GM12875 (cell line): Measurements from ENCODE around the gene DMGDH.

ENCODE experiments used
- H3K4me3 ChIP-seq: one replicate; pipeline ENCODE4 v1.5.1; 2011; ENCODE audit warnings: low read depth, low read length, control low read depth
- CTCF ChIP-seq: IDR thresholded peaks from 2 replicates; pipeline ENCODE4 v1.5.1; 2011; ENCODE audit warnings: low read depth, mild to moderate bottlenecking, control low read depth, inconsistent platforms, low read length, moderate library complexity, borderline replicate concordance; ENCODE audit not compliant: insufficient read depth

The DMGDH gene

DNA sequence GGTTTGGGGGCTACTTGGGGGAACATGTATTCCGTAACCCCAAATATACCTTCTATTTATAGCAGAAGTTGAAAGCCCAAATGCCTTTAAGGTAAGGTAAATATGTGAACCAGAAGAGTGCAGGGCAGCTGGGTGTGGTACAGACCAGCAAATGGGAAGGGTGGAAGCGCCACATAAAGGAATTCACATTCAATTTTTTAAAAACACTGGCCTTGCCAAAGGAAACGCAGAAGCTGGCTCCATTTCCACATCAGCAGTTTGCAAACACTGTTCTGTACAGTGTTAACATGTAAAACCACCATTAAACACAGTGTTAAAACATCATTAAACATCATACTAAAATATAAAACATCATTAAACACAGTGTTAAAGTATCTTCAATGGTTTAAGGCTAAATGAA, 38.6 kb upstream of the DMGDH start:
- no peak for TF ChIP-seq CTCF
- no peak overlapping the region for H3K4me3 ChIP-seq

- H3K4me3 ChIP-seq, result no peak overlapping the region
- TF ChIP-seq CTCF, result no peak
Measured at GRCh38 chr5:79107020-79107796, 37.7 kb upstream of the DMGDH start.

- no peak overlapping the region for H3K4me3 ChIP-seq
- TF ChIP-seq CTCF, result no peak
Measured at GRCh38 chr5:79105868-79106267, 36.4 kb upstream of the DMGDH start.

- no peak for TF ChIP-seq CTCF
- H3K4me3 ChIP-seq, result no peak overlapping the region
Measured at GRCh38 chr5:79093762-79094161, 24.3 kb upstream of the DMGDH start.

DNA sequence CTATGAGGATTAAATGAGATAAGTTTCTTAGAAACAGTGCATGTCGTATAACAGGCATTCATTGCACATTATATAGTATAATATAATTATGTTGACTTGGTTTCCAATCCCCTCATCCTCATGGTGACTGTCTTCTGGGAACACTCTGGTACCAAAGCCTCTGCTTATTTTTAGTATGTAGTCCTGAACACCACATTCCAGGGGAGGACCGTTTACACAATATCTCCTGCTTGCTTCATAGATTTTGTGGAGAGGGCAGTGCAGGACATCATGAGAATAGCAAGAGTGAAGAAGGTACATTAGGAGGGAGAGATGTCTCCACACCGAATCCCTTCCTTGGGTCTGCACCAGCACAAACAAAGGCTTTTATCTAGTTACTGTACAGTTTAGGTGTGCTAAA, 21.6 kb upstream of the DMGDH start:
- H3K4me3 ChIP-seq, result no peak overlapping the region
- no peak for TF ChIP-seq CTCF

DNA sequence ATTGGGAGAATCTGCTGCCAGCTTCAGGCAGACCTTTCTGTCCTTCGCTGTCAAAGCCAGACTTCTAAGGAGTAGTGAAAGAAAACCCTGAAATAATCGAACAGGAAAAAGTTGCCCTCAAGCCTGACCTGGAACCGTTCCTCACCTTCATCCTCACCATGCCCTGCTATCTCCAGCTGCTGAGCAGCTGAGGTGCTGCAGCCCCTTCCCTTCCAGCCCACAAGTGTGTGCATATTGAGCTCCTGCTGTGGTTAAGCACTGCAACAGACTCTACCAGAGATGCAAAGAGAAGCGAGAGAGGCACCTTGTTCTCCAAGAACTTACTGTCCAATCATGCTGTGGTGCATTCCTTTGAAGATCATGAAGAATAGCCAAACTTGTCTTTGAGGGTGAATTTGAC, 19.0 kb upstream of the DMGDH start:
- no peak overlapping the region for H3K4me3 ChIP-seq
- no peak for TF ChIP-seq CTCF

DNA sequence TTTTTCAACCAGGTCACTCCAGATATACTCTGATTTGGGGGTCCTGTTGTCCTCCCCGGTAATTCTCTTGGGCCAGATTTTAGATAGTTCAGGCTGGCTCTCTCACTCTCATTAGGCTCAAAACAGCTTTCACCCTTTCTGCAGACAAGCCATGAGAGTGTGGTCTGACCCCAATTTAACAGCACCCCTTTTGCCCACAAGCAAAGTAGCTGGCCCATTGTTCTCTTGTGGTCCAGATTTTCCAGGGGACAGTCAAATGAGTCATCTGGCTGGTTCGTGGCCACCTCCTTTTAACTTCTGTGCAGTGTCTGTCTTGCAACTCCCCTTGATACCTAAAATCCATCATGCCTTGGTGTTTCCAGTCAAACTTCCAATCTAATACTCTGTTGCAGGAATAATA, 16.6 kb upstream of the DMGDH start:
- H3K4me3 ChIP-seq, result no peak overlapping the region
- TF ChIP-seq CTCF, result no peak
